ENCODE results near the gene NAT16.
A peak's percentile ranks its signal among the peaks of the same experiment; 100 is the strongest.
"Not testable (repeated sequence)": the region's sequence is repeated elsewhere in the genome, so short reads cannot be mapped to it uniquely, and the experiment has no call there.

The NAT16 gene

GRCh38 chr7:101156866-101157589, 23.1 kb downstream of the NAT16 start:
- DNase-seq (ENCODE audit: low read depth in 2 of 2) = no peak

GRCh38 chr7:101156277-101156676, 23.8 kb downstream of the NAT16 start:
- DNase-seq (ENCODE audit: low read depth in 2 of 2) = no peak

GRCh38 chr7:101155303-101155702, 24.8 kb downstream of the NAT16 start:
- DNase-seq (ENCODE audit: low read depth in 2 of 2) = no peak

- DNase-seq (ENCODE audit: low read depth in 2 of 2) = no peak
These were observed 25.4 kb downstream of the NAT16 start for GRCh38 chr7:101154693-101155102.

DNA sequence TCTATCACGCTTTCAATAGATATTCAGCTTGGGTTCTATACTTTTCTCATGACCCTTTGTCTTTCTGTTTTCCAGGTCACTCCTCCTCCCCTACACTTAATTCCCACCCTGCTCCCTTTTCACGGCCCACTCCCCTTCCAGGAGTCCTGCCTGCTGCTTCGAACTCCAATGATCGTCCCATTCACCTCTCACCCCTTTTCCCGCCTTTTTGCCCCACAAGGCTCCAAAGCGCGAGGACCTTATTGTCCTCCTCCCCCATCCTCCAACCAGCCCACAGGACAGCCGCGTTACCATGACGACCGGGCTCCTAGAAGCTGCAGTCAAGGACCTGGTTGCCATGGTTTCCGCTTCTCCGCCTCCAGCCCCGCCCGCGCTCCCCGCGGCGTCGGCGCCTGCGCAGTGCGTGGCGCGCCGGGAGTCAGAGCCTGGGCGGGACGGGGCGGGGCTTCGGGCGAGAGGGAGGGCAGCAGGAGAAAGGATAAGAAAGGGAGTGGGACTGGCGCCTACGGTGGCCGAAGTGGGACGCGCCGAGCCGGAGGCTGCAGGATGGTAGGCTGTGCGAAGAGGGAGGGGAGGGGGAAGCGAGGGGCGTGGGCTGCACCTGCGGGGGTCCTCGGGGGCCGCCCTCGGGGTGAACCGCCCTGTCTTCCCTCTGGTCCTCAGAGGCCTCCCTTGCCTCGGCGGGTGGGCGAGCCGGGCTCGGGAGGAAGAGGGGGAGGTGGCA, 26.0 kb downstream of the NAT16 start, which contains the start of gene AP1S1:
TSS of gene AP1S1 (plus strand) at position 508 of the 724 bp plus-strand sequence. CDS start at position 547, 39 bp downstream.
- DNase-seq (ENCODE audit: low read depth in 2 of 2) = peak; percentile 86 to 93

- DNase-seq (ENCODE audit: low read depth in 2 of 2) = no peak
These were observed 28.0 kb downstream of the NAT16 start for GRCh38 chr7:101151908-101152651.

- no peak for DNase-seq (ENCODE audit: low read depth in 2 of 2)
These were observed 39.2 kb downstream of the NAT16 start for GRCh38 chr7:101140746-101141382.

GRCh38 chr7:101140339-101140699, 39.8 kb downstream of the NAT16 start:
- DNase-seq (ENCODE audit: low read depth in 2 of 2) = no peak

DNA sequence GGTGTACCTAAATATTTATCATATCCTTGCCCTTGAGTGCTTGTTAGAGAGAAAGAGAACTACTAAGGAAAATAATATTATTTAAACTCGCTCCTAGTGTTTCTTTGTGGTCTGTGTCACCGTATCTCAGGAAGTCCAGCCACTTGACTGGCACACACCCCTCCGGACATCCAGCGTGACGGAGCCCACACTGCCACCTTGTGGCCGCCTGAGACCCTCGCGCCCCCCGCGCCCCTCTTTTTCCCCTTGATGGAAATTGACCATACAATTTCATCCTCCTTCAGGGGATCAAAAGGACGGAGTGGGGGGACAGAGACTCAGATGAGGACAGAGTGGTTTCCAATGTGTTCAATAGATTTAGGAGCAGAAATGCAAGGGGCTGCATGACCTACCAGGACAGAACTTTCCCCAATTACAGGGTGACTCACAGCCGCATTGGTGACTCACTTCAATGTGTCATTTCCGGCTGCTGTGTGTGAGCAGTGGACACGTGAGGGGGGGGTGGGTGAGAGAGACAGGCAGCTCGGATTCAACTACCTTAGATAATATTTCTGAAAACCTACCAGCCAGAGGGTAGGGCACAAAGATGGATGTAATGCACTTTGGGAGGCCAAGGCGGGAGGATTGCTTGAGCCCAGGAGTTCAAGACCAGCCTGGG, 41.8 kb downstream of the NAT16 start:
- DNase-seq (ENCODE audit: low read depth in 2 of 2) = peak; percentile 76 to 89

- DNase-seq (ENCODE audit: low read depth in 2 of 2) = no peak
These were observed 42.4 kb downstream of the NAT16 start for GRCh38 chr7:101137651-101138212.

GRCh38 chr7:101134399-101134980, 45.6 kb downstream of the NAT16 start:
- no peak for DNase-seq (ENCODE audit: low read depth in 2 of 2)

- DNase-seq (ENCODE audit: low read depth in 2 of 2) = no peak
These were observed 46.3 kb downstream of the NAT16 start for GRCh38 chr7:101133621-101134398.

DNA sequence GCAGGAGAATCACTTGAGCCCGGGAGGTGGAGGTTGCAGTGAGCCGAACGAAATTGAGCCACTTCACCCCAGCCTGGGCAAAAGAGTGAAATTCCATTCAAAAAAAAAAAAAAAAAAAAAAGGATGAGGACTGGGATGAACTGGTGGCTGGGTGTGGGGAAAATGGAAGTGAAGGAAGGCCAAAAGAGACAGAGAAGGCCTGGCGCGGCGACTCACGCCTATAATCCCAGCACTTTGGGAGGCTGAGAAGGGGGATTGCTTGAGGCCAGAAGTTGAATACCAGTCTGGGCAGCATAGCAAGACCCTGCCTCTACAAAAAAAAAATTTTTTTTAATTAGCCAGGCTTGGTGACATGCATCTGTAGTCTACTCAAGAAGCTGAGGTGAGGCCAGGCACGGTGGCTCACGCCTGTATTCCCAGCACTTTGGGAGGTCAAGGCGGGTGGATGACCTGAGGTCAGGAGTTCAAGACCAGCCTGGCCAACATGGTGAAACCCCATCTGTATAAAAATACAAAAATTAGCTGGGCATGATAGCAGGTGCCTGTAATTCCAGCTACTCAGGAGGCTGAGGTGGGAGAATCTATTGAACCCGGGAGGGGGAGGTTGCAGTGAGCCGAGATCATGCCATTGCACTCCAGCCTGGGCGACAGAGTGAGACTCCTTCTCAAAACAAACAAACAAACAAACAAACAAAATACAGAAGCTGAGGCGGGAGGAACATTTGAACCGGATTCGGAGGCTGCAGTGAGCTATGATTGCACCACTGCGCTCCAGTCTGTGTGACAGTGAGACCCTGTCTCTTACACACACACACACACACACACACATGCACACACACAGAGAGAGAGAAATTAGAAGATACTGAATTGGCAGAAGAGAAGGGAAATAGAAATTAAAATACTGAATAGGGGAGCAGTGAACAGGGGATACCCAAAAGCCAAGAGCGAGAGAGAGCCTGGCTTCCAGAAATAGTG, 47.2 kb downstream of the NAT16 start:
- not testable (repeated sequence) for DNase-seq (ENCODE audit: low read depth in 2 of 2)

DNA sequence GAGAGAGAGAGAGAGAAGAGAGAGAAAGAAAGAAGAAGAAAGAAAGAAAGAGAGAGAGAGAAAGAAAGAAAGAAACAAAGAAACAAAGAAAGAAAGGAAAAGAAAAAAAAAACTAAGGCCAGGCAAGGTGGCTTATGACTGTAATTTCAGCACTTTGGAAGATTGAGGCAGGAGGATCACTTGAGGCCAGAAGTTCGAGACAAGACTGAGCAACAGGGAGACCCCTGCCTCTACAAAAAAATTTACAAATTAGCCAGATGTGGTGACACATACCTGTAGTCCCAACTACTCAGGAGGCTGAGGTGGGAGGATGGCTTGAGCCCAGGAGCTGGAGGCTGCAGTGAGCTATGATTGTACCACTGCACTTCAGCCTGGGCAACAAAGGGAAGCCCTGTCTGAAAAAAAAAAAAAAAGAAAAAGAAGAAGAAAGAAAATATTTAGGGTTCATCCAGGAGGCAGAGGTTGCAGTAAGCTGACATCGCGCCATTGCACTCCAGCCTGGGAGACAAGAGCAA, 50.4 kb downstream of the NAT16 start:
- DNase-seq (ENCODE audit: low read depth in 2 of 2) = no peak

GRCh38 chr7:101128040-101128834, 51.9 kb downstream of the NAT16 start:
- DNase-seq (ENCODE audit: low read depth in 2 of 2) = no peak

- DNase-seq (ENCODE audit: low read depth in 2 of 2) = no peak
These were observed 52.5 kb downstream of the NAT16 start for GRCh38 chr7:101127460-101128039.

Measured in stimulated activated CD4-positive, alpha-beta T cell treated with anti-CD3 and anti-CD28 coated beads, Interleukin-12 subunit alpha, Interleukin-12 subunit beta, amount 100 ng/mL, for 24 hours (primary cell).